Measurements from ENCODE around the gene MGRN1. TPM values are rescaled to one million over a fixed set of nuclear protein-coding genes. Genes with fewer than 3 reads are reported as not detected.
A peak's percentile ranks its signal among the peaks of the same experiment; 100 is the strongest.
"Not testable (repeated sequence)": the region's sequence is repeated elsewhere in the genome, so short reads cannot be mapped to it uniquely, and the experiment has no call there.

MGRN1 gene
- total and polyA plus RNA-seq, 8 donors = 13.2 to 469 (median 56.1) TPM

DNA sequence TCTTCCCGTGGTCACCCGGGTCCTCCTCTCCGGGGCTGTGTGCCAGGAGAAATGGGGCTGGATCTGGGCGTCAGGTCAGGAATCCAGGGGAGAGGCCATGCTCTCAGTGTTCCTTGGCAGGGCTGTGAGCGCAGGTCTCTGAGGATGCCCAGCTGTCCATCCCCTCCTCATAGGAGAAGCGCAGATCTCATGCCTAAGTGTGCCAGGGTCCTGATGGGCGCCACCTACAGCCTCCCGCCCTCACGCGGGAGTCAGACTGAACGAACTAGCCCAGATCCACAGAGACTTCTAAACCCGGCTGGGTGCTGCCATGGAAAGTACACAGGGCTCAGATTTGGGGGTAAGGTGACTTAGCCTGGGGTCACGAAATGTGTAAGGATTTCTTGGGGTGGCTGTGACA lies 24.3 kb downstream of the MGRN1 start:
- WGBS, 5 donors = 89 to 95% (median 91%) methylated on average over 11 to 13 of the region's 13 CpGs
- peaks cover 18 to 82% (median 53%) of the 10 kb centered on the region in 4 donors for H3K36me3 ChIP-seq

DNA sequence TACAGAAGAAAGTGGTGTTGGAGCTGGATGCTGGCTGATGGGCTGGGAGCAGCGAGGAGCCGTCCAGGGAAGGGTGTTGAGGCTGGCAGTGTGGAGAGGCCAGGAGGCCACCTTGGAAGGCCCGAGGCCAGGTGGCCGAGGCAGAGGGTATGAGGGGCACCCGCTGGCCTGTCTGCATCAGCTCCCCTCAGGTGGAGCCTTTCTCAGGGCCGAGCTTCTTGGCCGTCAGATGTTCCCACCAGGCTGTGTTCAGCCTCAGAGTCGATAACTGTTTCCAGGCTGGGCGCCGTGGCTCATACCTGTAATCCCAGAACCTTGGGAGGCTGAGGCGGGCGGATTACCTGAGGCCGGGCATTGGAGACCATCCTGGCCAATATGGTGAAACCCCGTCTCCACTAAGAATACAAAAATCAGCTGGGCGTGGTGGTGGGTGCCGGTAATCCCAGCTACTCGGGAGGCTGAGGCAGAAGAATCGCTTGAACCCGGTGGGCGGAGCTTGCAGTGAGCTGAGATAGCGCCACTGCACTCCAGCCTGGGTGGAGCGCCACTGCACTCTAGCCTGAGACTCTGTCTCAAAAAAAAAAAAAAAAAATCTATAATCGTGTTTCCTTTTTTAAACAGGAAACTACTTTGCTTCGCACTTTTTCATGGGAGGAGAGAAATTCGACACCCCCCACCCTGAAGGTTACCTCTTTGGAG lies 25.3 kb downstream of the MGRN1 start:
- H3K4me1 ChIP-seq = peaks cover 28 to 54% (median 49%) of the 10 kb centered on the region in 4 donors
- no peak overlapping the region for H3K4me3 ChIP-seq
- intact Hi-C loops (cut with DNase I; ENCODE audit: low total_unique reads) = no loop called here
- peak overlapping the region in 2 of 5 donors; percentile 24 to 27 for H3K27ac ChIP-seq
- no peaks in the 10 kb centered on the region for H3K27me3 ChIP-seq
- 83 to 88% (median 87%) methylated on average over 25 of the region's 25 CpGs for WGBS, 5 donors
- no peaks in the 10 kb centered on the region for H3K9me3 ChIP-seq
- peaks cover 18 to 85% (median 62%) of the 10 kb centered on the region in 4 donors for H3K36me3 ChIP-seq
- TF ChIP-seq, protein P1, sequence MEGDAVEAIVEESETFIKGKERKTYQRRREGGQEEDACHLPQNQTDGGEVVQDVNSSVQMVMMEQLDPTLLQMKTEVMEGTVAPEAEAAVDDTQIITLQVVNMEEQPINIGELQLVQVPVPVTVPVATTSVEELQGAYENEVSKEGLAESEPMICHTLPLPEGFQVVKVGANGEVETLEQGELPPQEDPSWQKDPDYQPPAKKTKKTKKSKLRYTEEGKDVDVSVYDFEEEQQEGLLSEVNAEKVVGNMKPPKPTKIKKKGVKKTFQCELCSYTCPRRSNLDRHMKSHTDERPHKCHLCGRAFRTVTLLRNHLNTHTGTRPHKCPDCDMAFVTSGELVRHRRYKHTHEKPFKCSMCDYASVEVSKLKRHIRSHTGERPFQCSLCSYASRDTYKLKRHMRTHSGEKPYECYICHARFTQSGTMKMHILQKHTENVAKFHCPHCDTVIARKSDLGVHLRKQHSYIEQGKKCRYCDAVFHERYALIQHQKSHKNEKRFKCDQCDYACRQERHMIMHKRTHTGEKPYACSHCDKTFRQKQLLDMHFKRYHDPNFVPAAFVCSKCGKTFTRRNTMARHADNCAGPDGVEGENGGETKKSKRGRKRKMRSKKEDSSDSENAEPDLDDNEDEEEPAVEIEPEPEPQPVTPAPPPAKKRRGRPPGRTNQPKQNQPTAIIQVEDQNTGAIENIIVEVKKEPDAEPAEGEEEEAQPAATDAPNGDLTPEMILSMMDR (IDR thresholded peaks at IDR 0.05) = no peak
- no peak for TF ChIP-seq POLR2A (IDR thresholded peaks at IDR 0.05)
- no peak for TF ChIP-seq EP300 (IDR thresholded peaks at IDR 0.05)
- TF ChIP-seq POLR2AphosphoS5 (IDR thresholded peaks at IDR 0.05) = no peak
- no peak for DNase-seq

More for the DNA sequence above, 24.3 kb downstream of the MGRN1 start:
- H3K27ac ChIP-seq = no peak overlapping the region
- DNase-seq = no peak
- H3K27me3 ChIP-seq = no peaks in the 10 kb centered on the region
- no peak overlapping the region for H3K4me3 ChIP-seq
- H3K4me1 ChIP-seq = peaks cover 22 to 48% (median 40%) of the 10 kb centered on the region in 4 donors
- TF ChIP-seq EP300 (IDR thresholded peaks at IDR 0.05) (no peak), POLR2AphosphoS5 (IDR thresholded peaks at IDR 0.05) (no peak), POLR2A (IDR thresholded peaks at IDR 0.05) (no peak)
- TF ChIP-seq, protein P1 (IDR thresholded peaks at IDR 0.05) = no peak
- H3K9me3 ChIP-seq = no peaks in the 10 kb centered on the region
- intact Hi-C loops (cut with DNase I; ENCODE audit: low total_unique reads) = no loop called here

DNA sequence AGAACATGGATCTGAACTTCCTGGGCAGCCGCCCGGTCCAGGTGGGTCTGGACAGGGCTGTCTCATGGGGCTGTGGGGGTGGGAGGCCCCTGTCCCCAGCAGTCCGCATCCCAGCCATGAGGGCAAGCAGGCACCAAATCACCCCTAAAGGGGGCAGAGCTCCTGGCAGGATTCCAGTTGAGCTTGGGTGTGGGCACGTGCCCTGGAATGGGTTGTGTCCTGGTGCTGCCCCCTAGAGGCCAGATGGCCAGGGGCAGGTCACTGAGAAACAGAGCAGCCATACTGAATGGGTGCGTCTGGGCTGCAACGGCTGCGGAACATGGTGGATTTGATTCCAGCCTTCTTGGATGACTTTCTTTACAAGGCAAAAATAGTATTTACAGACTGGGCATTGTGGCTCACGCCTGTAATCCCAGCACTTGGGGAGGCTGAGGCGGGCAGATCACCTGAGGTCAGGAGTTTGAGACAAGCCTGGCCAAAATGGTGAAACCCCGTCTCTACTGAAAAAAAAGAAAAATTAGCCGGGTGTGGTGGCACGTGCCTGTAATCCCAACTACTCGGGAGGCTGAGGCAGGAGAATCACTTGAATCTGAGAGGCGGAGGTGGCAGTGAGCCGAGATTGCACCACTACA lies 25.9 kb downstream of the MGRN1 start:
- H3K9me3 ChIP-seq; intact Hi-C loops (cut with DNase I; ENCODE audit: low total_unique reads); H3K27me3 ChIP-seq; H3K4me3 ChIP-seq: not testable (repeated sequence)
- Histone ChIP-seq H3K36me3 (peaks cover 23 to 87% (median 66%) of the 10 kb centered on the region in 4 donors), H3K4me1 (peaks cover 35 to 61% (median 55%) of the 10 kb centered on the region in 4 donors), H3K27ac (peak overlapping the region in 2 of 5 donors; percentile 24 to 27)
- DNase-seq = peak; percentile 71 to 84
- TF ChIP-seq, protein P1 (IDR thresholded peaks at IDR 0.05) = peak in 5 of 7 experiments; percentile 47 to 67 (median 48)
- TF ChIP-seq POLR2AphosphoS5 (IDR thresholded peaks at IDR 0.05) = peak in 1 of 3 donors; percentile 63
- 65 to 78% (median 68%) methylated on average over 14 to 15 of the region's 15 CpGs for WGBS, 5 donors

DNA sequence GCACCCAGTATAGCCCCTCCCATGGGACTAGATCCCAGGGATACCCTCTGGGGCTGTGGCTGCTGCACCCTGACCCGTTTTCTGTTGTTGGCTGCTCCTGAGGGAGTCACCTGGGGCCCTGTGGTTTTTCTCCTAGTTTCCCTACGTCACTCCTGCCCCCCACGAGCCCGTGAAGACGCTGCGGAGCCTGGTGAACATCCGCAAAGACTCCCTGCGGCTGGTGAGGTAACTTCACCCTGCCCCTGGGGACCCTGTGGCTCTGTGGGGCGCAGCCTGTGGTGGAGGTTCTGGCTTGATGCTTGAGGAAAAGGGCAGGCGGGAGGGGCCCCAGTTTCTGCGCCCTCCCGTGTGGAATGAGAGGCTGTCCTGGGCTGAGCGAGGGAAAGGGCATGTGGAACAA lies 27.2 kb downstream of the MGRN1 start:
- peak overlapping the region in 4 of 5 donors; percentile 80 to 90 (median 84) for H3K27ac ChIP-seq
- no peak for DNase-seq
- peaks cover 40 to 71% (median 60%) of the 10 kb centered on the region in 4 donors for H3K4me1 ChIP-seq
- intact Hi-C loops (cut with DNase I; ENCODE audit: low total_unique reads) = no loop called here
- H3K27me3 ChIP-seq = no peaks in the 10 kb centered on the region
- H3K9me3 ChIP-seq = no peaks in the 10 kb centered on the region
- peaks cover 33 to 87% (median 76%) of the 10 kb centered on the region in 4 donors for H3K36me3 ChIP-seq
- 67 to 85% (median 72%) methylated on average over 13 of the region's 13 CpGs for WGBS, 5 donors
- no peak overlapping the region for H3K4me3 ChIP-seq
- TF ChIP-seq EP300 (IDR thresholded peaks at IDR 0.05) (no peak), POLR2A (IDR thresholded peaks at IDR 0.05) (no peak), POLR2AphosphoS5 (IDR thresholded peaks at IDR 0.05) (no peak)
- TF ChIP-seq, protein P1 (IDR thresholded peaks at IDR 0.05) = no peak
